GM19023 (cell line): ENCODE results near the gene PLEKHJ1.
"Not testable (repeated sequence)": the region's sequence is repeated elsewhere in the genome, so short reads cannot be mapped to it uniquely, and the experiment has no call there.

Experiments used
- ATAC-seq: cut with Tn5 transposase; IDR thresholded peaks from one replicate; pipeline ENCODE4 v1.9.1; 2021; ENCODE audit warnings: mild to moderate bottlenecking, moderate library complexity; ENCODE audit not compliant: unreplicated experiment

The PLEKHJ1 gene

GRCh38 chr19:2236314-2237050, at the start of gene PLEKHJ1, which contains the start of gene SF3A2:
Gene PLEKHJ1 (minus strand): TSS chr19:2236329. CDS start chr19:2236248, 81 bp downstream.
Gene SF3A2 (plus strand): TSS chr19:2236824. CDS start chr19:2243419, 6,595 bp downstream.
- ATAC-seq = peak; percentile 78

GRCh38 chr19:2283835-2284507, 47.8 kb upstream of the PLEKHJ1 start:
- no peak for ATAC-seq

GRCh38 chr19:2282862-2283237, 46.7 kb upstream of the PLEKHJ1 start:
- ATAC-seq = no peak

- ATAC-seq = no peak
These were observed 46.1 kb upstream of the PLEKHJ1 start, which contains the start of gene PEAK3 for GRCh38 chr19:2282062-2282861. Gene PEAK3 (minus strand): TSS chr19:2282175. CDS start chr19:2280931, 1,244 bp downstream.

GRCh38 chr19:2281265-2282061, 45.3 kb upstream of the PLEKHJ1 start:
- not testable (repeated sequence) for ATAC-seq

- ATAC-seq = no peak
These were observed 44.6 kb upstream of the PLEKHJ1 start for GRCh38 chr19:2280633-2281264.

- no peak for ATAC-seq
These were observed 42.5 kb upstream of the PLEKHJ1 start for GRCh38 chr19:2278459-2279158.

GRCh38 chr19:2277138-2277537, 41.0 kb upstream of the PLEKHJ1 start:
- ATAC-seq = no peak

- no peak for ATAC-seq
These were observed 40.4 kb upstream of the PLEKHJ1 start for GRCh38 chr19:2276429-2276986.

- ATAC-seq = no peak
These were observed 39.7 kb upstream of the PLEKHJ1 start for GRCh38 chr19:2275588-2276428.

GRCh38 chr19:2274931-2275535, 38.9 kb upstream of the PLEKHJ1 start:
- no peak for ATAC-seq

GRCh38 chr19:2274185-2274711, 38.1 kb upstream of the PLEKHJ1 start:
- ATAC-seq = no peak

GRCh38 chr19:2273356-2274184, 37.4 kb upstream of the PLEKHJ1 start:
- no peak for ATAC-seq

GRCh38 chr19:2271234-2272103, 35.3 kb upstream of the PLEKHJ1 start:
- ATAC-seq = no peak

- ATAC-seq = no peak
These were observed 34.5 kb upstream of the PLEKHJ1 start for GRCh38 chr19:2270423-2271233.
